Cardiac muscle cell (in vitro differentiated cells and primary cell): ENCODE results near the gene BRF1. TPM values are rescaled to one million over a fixed set of nuclear protein-coding genes. Genes with fewer than 3 reads are reported as not detected.

ENCODE experiments used
- DNase-seq, 2 donors: peaks; one replicate each; pipeline versions ENCODE4 v3.0.0 to v3.0.0-alpha.2; 2010 to 2017; ENCODE audit warnings: low read depth in 1 of 2, low spot score in 1 of 2
- H3K27ac ChIP-seq: fragments of 200-600 bp; sonication (generic); 2 replicates; pipeline ENCODE4 v1.5.1; 2016
- H3K27me3 ChIP-seq: fragments of 200-600 bp; sonication (generic); 2 replicates; pipeline ENCODE4 v1.6.0; 2016; ENCODE audit warnings: control low read depth
- H3K36me3 ChIP-seq: fragments of 200-600 bp; sonication (generic); 2 replicates; pipeline ENCODE4 v1.5.1; 2016; ENCODE audit warnings: control low read depth
- H3K4me1 ChIP-seq: fragments of 200-600 bp; sonication (generic); 2 replicates; pipeline ENCODE4 v1.8.1; 2017; ENCODE audit warnings: low read depth, mild to moderate bottlenecking, mixed run types
- H3K4me3 ChIP-seq: fragments of 200-600 bp; sonication (generic); 2 replicates; pipeline ENCODE4 v1.5.1; 2016; ENCODE audit warnings: mild to moderate bottlenecking
- H3K9me3 ChIP-seq: fragments of 200-600 bp; sonication (generic); 2 replicates; pipeline ENCODE4 v1.5.1; 2017; ENCODE audit warnings: low read depth, mild to moderate bottlenecking, control low read depth
- CTCF ChIP-seq: IDR thresholded peaks from 2 replicates; pipeline ENCODE4 v1.5.1; 2012; ENCODE audit warnings: low read depth, mild to moderate bottlenecking, low read length
- polyA plus RNA-seq: library from polyadenylated mRNA; unstranded; fragments of >200 nt; fragmentation: Nextera tagmentation; extraction: Ambion mirVana; gene quantifications from 2 replicates; pipeline ENCODE4 v1.2.1, GENCODE V29; 2016
- total RNA-seq: library from RNA; depleted of rRNA; stranded (reverse); fragments of >200 nt; gene quantifications from 2 replicates; pipeline ENCODE4 v1.2.3, GENCODE V29; 2016

The BRF1 gene
- total and polyA plus RNA-seq, 2 experiments from 2014 or later = 26.6 to 82.2 TPM

GRCh38 chr14:105333613-105334364 is 33.0 kb upstream of the BRF1 start:
- H3K4me3 ChIP-seq = no peak overlapping the region
- no peak for DNase-seq
- H3K36me3 ChIP-seq = no peaks in the 10 kb centered on the region
- no peak overlapping the region for H3K27ac ChIP-seq
- no peaks in the 10 kb centered on the region for H3K9me3 ChIP-seq
- no peaks in the 10 kb centered on the region for H3K27me3 ChIP-seq
- no peak for TF ChIP-seq CTCF
- H3K4me1 ChIP-seq = peaks cover 5% of the 10 kb centered on the region

GRCh38 chr14:105333020-105333490 is 32.3 kb upstream of the BRF1 start:
- Histone ChIP-seq H3K27me3 (no peaks in the 10 kb centered on the region), H3K4me1 (peaks cover 12% of the 10 kb centered on the region), H3K36me3 (no peaks in the 10 kb centered on the region), H3K4me3 (no peak overlapping the region), H3K9me3 (no peaks in the 10 kb centered on the region), H3K27ac (no peak overlapping the region)
- DNase-seq = no peak
- TF ChIP-seq CTCF = no peak

GRCh38 chr14:105332350-105332874 is 31.6 kb upstream of the BRF1 start:
- Histone ChIP-seq H3K4me3 (no peak overlapping the region), H3K9me3 (no peaks in the 10 kb centered on the region), H3K36me3 (no peaks in the 10 kb centered on the region), H3K27ac (no peak overlapping the region), H3K27me3 (no peaks in the 10 kb centered on the region), H3K4me1 (peaks cover 14% of the 10 kb centered on the region)
- TF ChIP-seq CTCF = no peak
- no peak for DNase-seq

- Histone ChIP-seq H3K27ac (no peak overlapping the region), H3K4me1 (peaks cover 20% of the 10 kb centered on the region), H3K9me3 (no peaks in the 10 kb centered on the region), H3K27me3 (no peaks in the 10 kb centered on the region), H3K36me3 (no peaks in the 10 kb centered on the region), H3K4me3 (no peak overlapping the region)
- TF ChIP-seq CTCF = no peak
- DNase-seq = no peak
Observed at GRCh38 chr14:105331575-105332349, 31.0 kb upstream of the BRF1 start.

GRCh38 chr14:105330491-105330895 is 29.7 kb upstream of the BRF1 start:
- H3K9me3 ChIP-seq = no peaks in the 10 kb centered on the region
- no peak for TF ChIP-seq CTCF
- H3K27ac ChIP-seq = no peak overlapping the region
- H3K4me1 ChIP-seq = peaks cover 31% of the 10 kb centered on the region
- DNase-seq = peak in 1 of 2 donors; percentile 66
- H3K36me3 ChIP-seq = no peaks in the 10 kb centered on the region
- no peak overlapping the region for H3K4me3 ChIP-seq
- H3K27me3 ChIP-seq = no peaks in the 10 kb centered on the region
